Breast epithelium (tissue), 3 donors: ENCODE results near the gene MAN1C1.

ENCODE experiments used
- CTCF ChIP-seq, 3 donors: fragments of 450-650 bp; IDR thresholded peaks; one replicate each; pipeline ENCODE4 v1.5.1; 2016 to 2017; ENCODE audit warnings: antibody characterized with exemption in 3 of 3, mild to moderate bottlenecking in 3 of 3, moderate library complexity in 3 of 3
- POLR2A ChIP-seq: fragments of 450-650 bp; IDR thresholded peaks from one replicate; pipeline ENCODE4 v1.6.1; 2016; ENCODE audit warnings: antibody characterized with exemption, mild to moderate bottlenecking, moderate library complexity
- POLR2AphosphoS5 ChIP-seq, 3 donors: sonication (generic); formaldehyde crosslinking; IDR thresholded peaks; one replicate each; pipeline ENCODE4 v1.6.1; 2017; ENCODE audit warnings: antibody characterized with exemption in 3 of 3

GRCh38 chr1:25640646-25641328, 24.2 kb downstream of the MAN1C1 start:
- TF ChIP-seq POLR2A = no peak
- no peak for TF ChIP-seq CTCF (IDR thresholded peaks at IDR 0.05)
- TF ChIP-seq POLR2AphosphoS5 (IDR thresholded peaks at IDR 0.05) = no peak
